Immature natural killer cell (primary cell): Measurements from ENCODE around the gene SESN1. TPM values are rescaled to one million over a fixed set of nuclear protein-coding genes. Genes with fewer than 3 reads are reported as not detected.

Experiments used
- DNase-seq, 3 donors: peaks; one replicate each; pipeline ENCODE4 v3.0.0; 2022; ENCODE audit warnings: mixed read lengths in 1 of 3
- H3K27ac Mint-ChIP-seq, 6 donors: one replicate each; pipeline ENCODE4 v1.8.0; 2020; ENCODE audit warnings: mixed read lengths in 6 of 6, mild to moderate bottlenecking in 5 of 6, inconsistent platforms in 4 of 6, moderate library complexity in 3 of 6
- H3K27me3 Mint-ChIP-seq, 3 donors: one replicate each; pipeline ENCODE4 v1.8.0; 2020 to 2021; ENCODE audit warnings: low read depth in 3 of 3, mild to moderate bottlenecking in 3 of 3, mixed read lengths in 3 of 3, moderate library complexity in 3 of 3, inconsistent platforms in 1 of 3
- H3K36me3 Mint-ChIP-seq, 3 donors: one replicate each; pipeline ENCODE4 v1.8.0; 2020; ENCODE audit warnings: mixed read lengths in 3 of 3, inconsistent platforms in 2 of 3, mild to moderate bottlenecking in 2 of 3
- H3K4me1 Mint-ChIP-seq, 2 donors: one replicate each; pipeline ENCODE4 v1.8.0; 2020; ENCODE audit warnings: inconsistent platforms in 2 of 2, mild to moderate bottlenecking in 2 of 2, mixed read lengths in 2 of 2, moderate library complexity in 1 of 2
- H3K4me3 Mint-ChIP-seq, 5 donors: one replicate each; pipeline ENCODE4 v1.8.0; 2020; ENCODE audit warnings: mild to moderate bottlenecking in 5 of 5, mixed read lengths in 5 of 5, inconsistent platforms in 3 of 5, moderate library complexity in 3 of 5
- H3K9me3 Mint-ChIP-seq, 6 donors: one replicate each; pipeline ENCODE4 v1.8.0; 2020; ENCODE audit warnings: mild to moderate bottlenecking in 6 of 6, mixed read lengths in 6 of 6, inconsistent platforms in 4 of 6, moderate library complexity in 3 of 6
- polyA plus RNA-seq, 3 donors: library from polyadenylated mRNA; unstranded; fragments of 300-500 nt; fragmentation: Illumina TruSeq; gene quantifications; one replicate each; pipeline ENCODE4 v1.2.3, GENCODE V29; 2021

Gene SESN1
- polyA plus RNA-seq, 3 donors from 2014 or later: 14.9 to 26.4 (median 20.9) TPM

GRCh38 chr6:109027964-109028363 lies 66.7 kb downstream of the SESN1 start:
- Mint-ChIP-seq H3K4me3 (no peak overlapping the region), H3K36me3 (peaks cover 0 to 4% (median under 1%) of the 10 kb centered on the region in 3 donors), H3K27ac (peak overlapping the region in 4 of 6 donors; percentile 13 to 24 (median 23)), H3K27me3 (peaks cover 0 to under 1% (median 0%) of the 10 kb centered on the region in 3 donors), H3K9me3 (no peaks in the 10 kb centered on the region), H3K4me1 (peaks cover 38 to 54% of the 10 kb centered on the region in 2 donors)
- no peak for DNase-seq

GRCh38 chr6:109025639-109026038 lies 69.0 kb downstream of the SESN1 start:
- H3K36me3 Mint-ChIP-seq: peaks cover 0 to 4% (median 3%) of the 10 kb centered on the region in 3 donors
- DNase-seq: no peak
- H3K27ac Mint-ChIP-seq: peak overlapping the region; percentile 77 to 96 (median 84)
- peaks cover 37 to 54% of the 10 kb centered on the region in 2 donors for H3K4me1 Mint-ChIP-seq
- peak overlapping the region; percentile 33 to 69 (median 65) for H3K4me3 Mint-ChIP-seq
- peaks cover 0 to 2% (median 0%) of the 10 kb centered on the region in 3 donors for H3K27me3 Mint-ChIP-seq
- no peaks in the 10 kb centered on the region for H3K9me3 Mint-ChIP-seq

GRCh38 chr6:109024784-109025183 lies 69.9 kb downstream of the SESN1 start:
- DNase-seq: no peak
- Mint-ChIP-seq H3K9me3 (no peaks in the 10 kb centered on the region), H3K4me1 (peaks cover 42 to 58% of the 10 kb centered on the region in 2 donors), H3K27me3 (peaks cover 0 to 2% (median 0%) of the 10 kb centered on the region in 3 donors), H3K36me3 (peaks cover 0 to 4% (median 3%) of the 10 kb centered on the region in 3 donors), H3K4me3 (peak overlapping the region in 3 of 5 donors; percentile 24 to 45 (median 43)), H3K27ac (peak overlapping the region in 5 of 6 donors; percentile 57 to 96 (median 86))

- Mint-ChIP-seq H3K36me3 (peaks cover 0 to 4% (median 3%) of the 10 kb centered on the region in 3 donors), H3K4me1 (peaks cover 41 to 58% of the 10 kb centered on the region in 2 donors), H3K4me3 (no peak overlapping the region), H3K27ac (peak overlapping the region in 4 of 6 donors; percentile 34 to 96 (median 88)), H3K9me3 (no peaks in the 10 kb centered on the region), H3K27me3 (peaks cover 0 to 2% (median 0%) of the 10 kb centered on the region in 3 donors)
- no peak for DNase-seq
Observed at GRCh38 chr6:109024368-109024767, 70.3 kb downstream of the SESN1 start.

- no peak for DNase-seq
- Mint-ChIP-seq H3K36me3 (peaks cover 0 to 4% (median 3%) of the 10 kb centered on the region in 3 donors), H3K27me3 (peaks cover 0 to 2% (median 0%) of the 10 kb centered on the region in 3 donors), H3K4me1 (peaks cover 44 to 62% of the 10 kb centered on the region in 2 donors), H3K9me3 (no peaks in the 10 kb centered on the region), H3K4me3 (no peak overlapping the region), H3K27ac (peak overlapping the region in 1 of 6 donors; percentile 29)
Observed at GRCh38 chr6:109023356-109023925, 71.2 kb downstream of the SESN1 start.

- DNase-seq: no peak
- peaks cover 0 to 4% (median 3%) of the 10 kb centered on the region in 3 donors for H3K36me3 Mint-ChIP-seq
- peaks cover 41 to 55% of the 10 kb centered on the region in 2 donors for H3K4me1 Mint-ChIP-seq
- peaks cover 0 to 2% (median 0%) of the 10 kb centered on the region in 3 donors for H3K27me3 Mint-ChIP-seq
- no peaks in the 10 kb centered on the region for H3K9me3 Mint-ChIP-seq
- no peak overlapping the region for H3K4me3 Mint-ChIP-seq
- H3K27ac Mint-ChIP-seq: no peak overlapping the region
Observed at GRCh38 chr6:109021870-109022269, 72.8 kb downstream of the SESN1 start.

- no peak for DNase-seq
- no peaks in the 10 kb centered on the region for H3K9me3 Mint-ChIP-seq
- peak overlapping the region in 3 of 6 donors; percentile 32 to 44 (median 39) for H3K27ac Mint-ChIP-seq
- peaks cover 22 to 40% of the 10 kb centered on the region in 2 donors for H3K4me1 Mint-ChIP-seq
- no peak overlapping the region for H3K4me3 Mint-ChIP-seq
- peaks cover 0 to 2% (median 0%) of the 10 kb centered on the region in 3 donors for H3K27me3 Mint-ChIP-seq
- H3K36me3 Mint-ChIP-seq: peaks cover 0 to 3% (median 0%) of the 10 kb centered on the region in 3 donors
Observed at GRCh38 chr6:109019911-109020310, 74.7 kb downstream of the SESN1 start.

- DNase-seq: no peak
- H3K27me3 Mint-ChIP-seq: peaks cover 0 to 3% (median 0%) of the 10 kb centered on the region in 3 donors
- H3K9me3 Mint-ChIP-seq: no peaks in the 10 kb centered on the region
- no peak overlapping the region for H3K4me3 Mint-ChIP-seq
- no peaks in the 10 kb centered on the region for H3K36me3 Mint-ChIP-seq
- H3K27ac Mint-ChIP-seq: no peak overlapping the region
- H3K4me1 Mint-ChIP-seq: peaks cover 19 to 29% of the 10 kb centered on the region in 2 donors
Observed at GRCh38 chr6:109015176-109015575, 79.5 kb downstream of the SESN1 start.

- H3K4me3 Mint-ChIP-seq: no peak overlapping the region
Observed at GRCh38 chr6:109014606-109015005, 80.0 kb downstream of the SESN1 start.

GRCh38 chr6:109013656-109014305 lies 80.9 kb downstream of the SESN1 start:
- no peaks in the 10 kb centered on the region for H3K36me3 Mint-ChIP-seq
- no peak for DNase-seq
- H3K27ac Mint-ChIP-seq: peak overlapping the region in 1 of 6 donors; percentile 37
- peaks cover 2 to 5% (median 3%) of the 10 kb centered on the region in 3 donors for H3K27me3 Mint-ChIP-seq
- peaks cover 15 to 22% of the 10 kb centered on the region in 2 donors for H3K4me1 Mint-ChIP-seq
- no peak overlapping the region for H3K4me3 Mint-ChIP-seq
- H3K9me3 Mint-ChIP-seq: no peaks in the 10 kb centered on the region

More at GRCh38 chr6:109014606-109015005, 80.0 kb downstream of the SESN1 start:
- H3K4me1 Mint-ChIP-seq: peaks cover 19 to 29% of the 10 kb centered on the region in 2 donors
- no peaks in the 10 kb centered on the region for H3K9me3 Mint-ChIP-seq
- peak overlapping the region in 1 of 6 donors; percentile 7 for H3K27ac Mint-ChIP-seq
- no peak for DNase-seq
- no peaks in the 10 kb centered on the region for H3K36me3 Mint-ChIP-seq
- peaks cover 0 to 3% (median 1%) of the 10 kb centered on the region in 3 donors for H3K27me3 Mint-ChIP-seq

GRCh38 chr6:109010705-109011102 lies 83.9 kb downstream of the SESN1 start:
- H3K4me1 Mint-ChIP-seq: peaks cover 40 to 47% of the 10 kb centered on the region in 2 donors
- peak overlapping the region; percentile 94 to 100 (median 96) for H3K27ac Mint-ChIP-seq
- DNase-seq: no peak
- peak overlapping the region; percentile 10 to 94 (median 49) for H3K4me3 Mint-ChIP-seq
- H3K36me3 Mint-ChIP-seq: no peaks in the 10 kb centered on the region
- no peaks in the 10 kb centered on the region for H3K9me3 Mint-ChIP-seq
- peaks cover 3 to 6% (median 4%) of the 10 kb centered on the region in 3 donors for H3K27me3 Mint-ChIP-seq

GRCh38 chr6:109009962-109010704 lies 84.5 kb downstream of the SESN1 start:
- H3K4me1 Mint-ChIP-seq: peaks cover 42 to 53% of the 10 kb centered on the region in 2 donors
- DNase-seq: no peak
- peaks cover 3 to 6% (median 4%) of the 10 kb centered on the region in 3 donors for H3K27me3 Mint-ChIP-seq
- H3K27ac Mint-ChIP-seq: peak overlapping the region; percentile 94 to 100 (median 96)
- H3K36me3 Mint-ChIP-seq: no peaks in the 10 kb centered on the region
- H3K9me3 Mint-ChIP-seq: no peaks in the 10 kb centered on the region
- H3K4me3 Mint-ChIP-seq: peak overlapping the region; percentile 90 to 99 (median 94)

- Mint-ChIP-seq H3K9me3 (no peaks in the 10 kb centered on the region), H3K27ac (peak overlapping the region; percentile 94 to 100 (median 96)), H3K4me1 (peaks cover 49 to 57% of the 10 kb centered on the region in 2 donors), H3K27me3 (peaks cover 3 to 6% (median 4%) of the 10 kb centered on the region in 3 donors), H3K4me3 (peak overlapping the region; percentile 90 to 99 (median 98)), H3K36me3 (no peaks in the 10 kb centered on the region)
- peak; percentile 88 for DNase-seq
Observed at GRCh38 chr6:109009236-109009961, 85.2 kb downstream of the SESN1 start.
